Ovary (tissue), 1 donor: Measurements from ENCODE around the gene ARSJ.

Source experiments
- EP300 ChIP-seq: sonication (generic); formaldehyde crosslinking; IDR thresholded peaks from one replicate; pipeline ENCODE4 v1.6.1; 2017; ENCODE audit warnings: antibody characterized with exemption
- POLR2A ChIP-seq: fragments of 450-650 bp; IDR thresholded peaks from one replicate; pipeline ENCODE4 v1.6.1; 2017; ENCODE audit warnings: antibody characterized with exemption, mild to moderate bottlenecking, moderate library complexity

DNA sequence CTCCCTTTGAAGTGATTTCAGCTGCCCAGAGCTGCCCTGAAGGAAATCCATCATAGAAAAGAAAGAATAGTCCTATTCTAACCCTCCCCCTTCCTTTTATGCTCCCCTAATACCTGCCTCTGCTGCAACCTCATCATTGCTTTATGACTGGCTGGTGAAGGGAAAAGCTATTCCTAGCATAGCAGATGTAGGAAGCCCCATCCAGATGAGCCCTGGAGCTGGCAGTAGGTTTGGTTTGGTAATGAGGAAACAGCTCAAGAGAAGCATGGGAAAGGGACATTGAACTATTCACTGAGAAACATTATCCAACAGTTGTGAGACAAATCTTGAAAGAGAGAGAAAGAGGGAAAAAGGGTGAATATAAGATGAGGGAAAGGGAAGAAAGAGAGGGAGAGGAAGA lies 29.2 kb downstream of the ARSJ start:
- TF ChIP-seq POLR2A (no peak), EP300 (no peak)
